AG09319 (cell line): ENCODE measurements around the gene LHX6.

Experiments
- DNase-seq: peaks from one replicate; pipeline ENCODE4 v3.0.0-alpha.2; 2010; ENCODE audit warnings: low read depth; ENCODE audit errors: extremely low read depth
- CTCF ChIP-seq: IDR thresholded peaks from 2 replicates; pipeline ENCODE4 v1.5.1; 2011; ENCODE audit warnings: low read depth, mild to moderate bottlenecking, inconsistent platforms, low read length, moderate library complexity

LHX6 gene

GRCh38 chr9:122190597-122191381 is 38.0 kb downstream of the LHX6 start:
- DNase-seq, result no peak
- TF ChIP-seq CTCF, result no peak

GRCh38 chr9:122188369-122188768 is 40.4 kb downstream of the LHX6 start:
- DNase-seq, result no peak
- TF ChIP-seq CTCF, result no peak

- no peak for DNase-seq
- TF ChIP-seq CTCF, result no peak
These were observed 41.8 kb downstream of the LHX6 start for GRCh38 chr9:122186777-122187470.

GRCh38 chr9:122186301-122186700 is 42.5 kb downstream of the LHX6 start:
- no peak for DNase-seq
- no peak for TF ChIP-seq CTCF

- no peak for TF ChIP-seq CTCF
- no peak for DNase-seq
These were observed 44.2 kb downstream of the LHX6 start for GRCh38 chr9:122184551-122184950.

GRCh38 chr9:122183501-122183900 is 45.3 kb downstream of the LHX6 start:
- TF ChIP-seq CTCF, result no peak
- DNase-seq, result no peak

GRCh38 chr9:122180633-122181032 is 48.1 kb downstream of the LHX6 start:
- no peak for DNase-seq
- no peak for TF ChIP-seq CTCF
